CD4-positive, alpha-beta T cell treated with Interleukin-6 for 4 hours (primary cell): ENCODE results near the gene ACD.

Source experiments
- DNase-seq: peaks from one replicate; pipeline ENCODE4 v3.0.0-alpha.2; 2020; ENCODE audit warnings: mixed read lengths

The ACD gene

GRCh38 chr16:67675579-67675935 is 15.5 kb upstream of the ACD start:
- no peak for DNase-seq

- no peak for DNase-seq
Measured at GRCh38 chr16:67674851-67675578, 15.0 kb upstream of the ACD start.

- DNase-seq: no peak
Measured at GRCh38 chr16:67673712-67674580, 13.9 kb upstream of the ACD start.

GRCh38 chr16:67672739-67673662 is 12.9 kb upstream of the ACD start:
- DNase-seq: peak; percentile 66

DNA sequence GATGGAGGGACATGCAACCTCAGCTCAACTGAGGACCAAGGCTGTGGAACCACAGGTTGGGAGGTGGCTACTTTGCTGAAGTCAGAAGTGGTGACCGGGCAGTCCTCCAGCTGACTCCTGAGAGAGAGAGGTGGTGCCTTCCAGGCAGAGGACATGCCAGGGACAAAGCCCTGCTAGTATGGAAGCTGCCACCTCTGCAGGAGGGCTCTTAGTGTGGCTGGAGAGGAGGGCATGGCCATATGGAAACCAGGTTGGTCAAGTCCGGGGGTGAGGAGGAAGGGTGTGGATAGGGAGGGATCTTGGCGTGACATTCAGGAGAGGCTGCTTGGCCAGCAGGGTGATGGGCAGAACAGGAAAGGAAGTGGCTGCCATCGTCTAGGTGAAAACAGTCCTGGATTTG is 12.2 kb upstream of the ACD start:
- no peak for DNase-seq

DNA sequence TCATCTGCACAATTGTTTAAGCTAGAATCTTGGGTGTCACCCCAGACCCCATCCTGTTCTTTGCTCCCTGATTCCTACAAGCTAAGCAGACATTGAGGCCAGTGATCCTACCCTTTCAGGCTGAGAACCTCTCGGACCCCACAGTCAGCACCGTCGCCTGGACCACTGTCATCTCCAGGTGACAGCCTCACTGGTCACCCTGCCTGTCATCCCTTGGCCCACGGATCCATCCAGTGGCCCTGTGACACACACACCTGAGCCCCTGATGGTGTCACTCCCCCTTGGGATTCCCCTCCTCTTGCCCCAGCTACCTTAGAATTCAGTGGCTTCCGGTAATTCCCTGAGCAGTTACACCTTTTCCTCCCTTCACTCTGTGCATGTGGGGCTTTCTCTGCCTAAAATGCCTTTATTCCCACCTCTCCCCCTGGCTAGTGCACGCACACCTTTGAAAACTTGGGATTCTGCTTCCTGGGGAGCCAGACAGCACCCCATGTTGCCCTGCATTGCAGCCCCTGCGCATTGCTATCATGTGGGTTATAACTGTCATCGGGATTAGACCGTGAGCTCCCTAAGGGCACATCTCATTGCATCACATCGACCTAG is 9.5 kb upstream of the ACD start:
- DNase-seq: no peak

- DNase-seq: peak; percentile 33
Measured at GRCh38 chr16:67668495-67669157, 8.6 kb upstream of the ACD start.

GRCh38 chr16:67667817-67668494 is 7.9 kb upstream of the ACD start:
- DNase-seq: peak; percentile 86

DNA sequence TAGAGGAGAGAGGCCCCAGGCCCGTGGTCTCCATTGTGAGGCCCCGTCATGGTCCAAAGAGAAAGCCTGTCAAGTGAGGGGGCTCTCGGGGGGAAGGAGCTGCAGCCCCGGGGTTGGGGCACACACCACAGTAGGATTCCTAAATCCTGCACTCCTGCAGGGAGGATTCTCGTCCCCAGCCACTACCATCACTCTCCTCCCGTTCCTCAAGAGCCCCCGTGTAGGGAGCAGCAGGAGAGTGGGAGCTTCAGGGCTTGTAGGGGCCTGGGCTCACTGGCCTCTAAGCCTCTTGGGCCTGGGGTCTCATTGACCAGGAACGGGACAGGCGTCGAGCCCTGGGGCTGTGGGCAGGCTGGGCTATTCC is 7.4 kb upstream of the ACD start:
- no peak for DNase-seq

- DNase-seq: peak; percentile 88
Measured at GRCh38 chr16:67666559-67667452, 6.7 kb upstream of the ACD start, which contains the start of the genes C16orf86 and ENKD1. C16orf86 (plus strand) TSS chr16:67666814; CDS start chr16:67666971, 157 bp downstream. ENKD1 (minus strand) TSS chr16:67666750; CDS start chr16:67666442, 308 bp downstream.

DNA sequence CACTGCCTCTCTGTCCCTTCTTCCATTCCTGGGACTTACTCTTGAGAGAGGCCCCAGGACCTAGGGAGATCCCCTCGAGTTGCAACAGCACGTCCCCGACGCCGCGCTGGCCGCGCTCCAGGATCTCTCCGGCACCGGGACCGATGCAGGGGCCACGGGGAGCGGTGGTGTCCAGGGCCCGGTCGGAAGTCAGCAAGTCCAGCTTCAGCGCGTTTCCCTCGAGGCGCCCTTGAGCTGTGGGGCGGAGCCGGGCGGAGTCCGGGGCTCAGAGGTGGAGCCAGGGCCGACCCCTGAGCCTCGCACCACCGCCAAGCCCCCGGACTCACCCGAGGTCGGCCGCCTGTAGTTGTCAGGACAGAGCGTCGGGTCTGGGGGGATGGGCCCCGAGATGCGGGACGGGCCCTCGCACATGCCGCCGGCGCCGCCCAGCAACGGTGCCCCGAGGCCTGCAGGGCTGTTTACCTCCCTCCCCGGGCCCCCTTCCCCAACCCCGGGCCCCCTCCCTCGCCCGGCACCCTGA is 6.0 kb upstream of the ACD start:
- no peak for DNase-seq

DNA sequence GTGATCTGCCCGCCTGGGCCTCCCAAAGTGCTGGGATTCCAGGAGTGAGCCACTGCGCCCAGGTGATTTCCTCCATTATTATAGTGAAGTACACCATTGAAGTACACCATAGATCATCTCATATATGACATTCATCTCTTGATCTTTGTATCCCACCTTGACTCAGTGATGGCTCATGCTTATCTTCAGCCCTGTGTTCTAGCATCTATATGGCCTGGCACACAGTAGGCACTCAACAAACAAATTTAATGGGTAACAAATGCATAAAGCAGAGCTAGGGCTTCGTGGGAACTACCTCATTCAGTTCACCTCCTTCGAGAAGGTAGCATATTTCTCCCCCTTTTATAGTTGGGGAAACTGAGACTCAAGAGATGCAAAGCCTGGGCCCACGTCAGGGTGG is 5.5 kb upstream of the ACD start:
- no peak for DNase-seq

GRCh38 chr16:67664871-67665270 is 4.8 kb upstream of the ACD start:
- DNase-seq: no peak

- no peak for DNase-seq
Measured at GRCh38 chr16:67664258-67664657, 4.2 kb upstream of the ACD start.

GRCh38 chr16:67663877-67664222 is 3.8 kb upstream of the ACD start:
- DNase-seq: no peak

- peak; percentile 37 for DNase-seq
Measured at GRCh38 chr16:67663151-67663876, 3.3 kb upstream of the ACD start.

- DNase-seq: no peak
Measured at GRCh38 chr16:67662653-67663010, 2.6 kb upstream of the ACD start.

DNA sequence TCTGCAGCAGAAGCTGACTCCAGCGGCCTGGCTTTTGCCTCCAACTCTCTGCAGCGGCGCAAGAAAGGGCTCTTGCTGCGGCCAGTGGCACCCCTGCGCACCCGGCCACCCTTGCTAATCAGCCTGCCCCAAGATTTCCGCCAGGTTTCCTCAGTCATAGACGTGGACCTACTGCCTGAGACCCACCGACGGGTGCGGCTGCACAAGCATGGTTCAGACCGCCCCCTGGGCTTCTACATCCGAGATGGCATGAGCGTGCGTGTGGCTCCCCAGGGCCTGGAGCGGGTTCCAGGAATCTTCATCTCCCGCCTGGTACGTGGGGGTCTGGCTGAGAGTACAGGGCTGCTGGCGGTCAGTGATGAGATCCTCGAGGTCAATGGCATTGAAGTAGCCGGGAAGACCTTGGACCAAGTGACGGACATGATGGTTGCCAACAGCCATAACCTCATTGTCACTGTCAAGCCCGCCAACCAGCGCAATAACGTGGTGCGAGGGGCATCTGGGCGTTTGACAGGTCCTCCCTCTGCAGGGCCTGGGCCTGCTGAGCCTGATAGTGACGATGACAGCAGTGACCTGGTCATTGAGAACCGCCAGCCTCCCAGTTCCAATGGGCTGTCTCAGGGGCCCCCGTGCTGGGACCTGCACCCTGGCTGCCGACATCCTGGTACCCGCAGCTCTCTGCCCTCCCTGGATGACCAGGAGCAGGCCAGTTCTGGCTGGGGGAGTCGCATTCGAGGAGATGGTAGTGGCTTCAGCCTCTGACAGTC is 2.0 kb upstream of the ACD start:
- DNase-seq: no peak
